HepG2 (cell line): ENCODE data around the gene GPRC5B. TPM values are rescaled to one million over a fixed set of nuclear protein-coding genes. Genes with fewer than 3 reads are reported as not detected.

ENCODE experiments used
- ATAC-seq: fragments of 200-7000 bp; cut with Tn5 transposase; 3 replicates; pipeline ENCODE4 v1.9.1; 2020; ENCODE audit warnings: mild to moderate bottlenecking, moderate library complexity
- BruUV-seq: library from RNA; stranded (reverse); fragments of 400-500 nt; replicated peaks from 2 replicates; lab custom pipeline; 2021; lab: Mats Ljungman, UMichigan
- CTCF ChIA-PET: fragments of 300-600 bp; formaldehyde crosslinking; extraction: SDS; loops from one replicate; lab custom pipeline; 2021; ENCODE audit warnings: low total read pairs, inconsistent platforms, low intra/inter-chr PET ratio; lab: Yijun Ruan, JAX
- POLR2A ChIA-PET: fragments of 350-600 bp; sonication (Branson Sonifier 250); formaldehyde crosslinking; loops from one replicate; lab custom pipeline; 2020; ENCODE audit warnings: antibody characterized with exemption, inconsistent platforms; lab: Yijun Ruan, JAX
- DNase-seq: peaks from one replicate; pipeline ENCODE4 v3.0.0-alpha.2; 2015; ENCODE audit warnings: low spot score
- FAIRE-seq: peaks from 3 replicates; lab custom pipeline; 2011; peaks lifted over from hg19 to GRCh38; lab: Jason Lieb, UNC
- H2AFZ ChIP-seq: one replicate; pipeline ENCODE4 v1.6.1; 2011; ENCODE audit warnings: low read length, inconsistent platforms
- H3K27ac ChIP-seq: fragments of 300-600 bp; 3 replicates; pipeline ENCODE4 v1.8.0; 2011; ENCODE audit warnings: mixed run types, mild to moderate bottlenecking, mixed read lengths, low read length, inconsistent platforms; ENCODE audit not compliant: insufficient read depth; ENCODE audit errors: extremely low read length
- H3K27me3 ChIP-seq, 2 experiments: fragments of 200-600 bp in 1 of 2; 2 replicates in 1 of 2; 3 replicates in 1 of 2; pipeline versions ENCODE4 v1.6.0 to v1.8.0; 2011; ENCODE audit warnings: low read length in 2 of 2, mild to moderate bottlenecking in 2 of 2, moderate library complexity in 2 of 2, inconsistent platforms in 1 of 2; ENCODE audit not compliant: insufficient read depth in 2 of 2, control insufficient read depth in 1 of 2
- H3K36me3 ChIP-seq, 2 experiments: fragments of 200-600 bp in 1 of 2; replicated peaks in 1 of 2; 2 replicates in 1 of 2; 3 replicates in 1 of 2; pipeline versions ENCODE4 v1.5.1 to v1.8.0; 2011; ENCODE audit warnings: low read length in 2 of 2, inconsistent platforms in 1 of 2; ENCODE audit not compliant: insufficient read depth in 2 of 2, control insufficient read depth in 1 of 2
- H3K4me1 ChIP-seq: 2 replicates; pipeline ENCODE4 v1.5.1; 2012; ENCODE audit warnings: low read length, inconsistent platforms; ENCODE audit not compliant: insufficient read depth
- H3K4me2 ChIP-seq: 2 replicates; pipeline ENCODE4 v1.6.0; 2011; ENCODE audit warnings: low read depth, low read length, inconsistent platforms
- H3K4me3 ChIP-seq, 3 experiments: fragments of 200-600 bp in 1 of 3; sonication (generic), shearing (Covaris generic) in 1 of 3; replicated peaks in 1 of 3; 2 replicates each; pipeline ENCODE4 v1.5.1; 2011 to 2016; ENCODE audit warnings: low read length in 3 of 3, inconsistent platforms in 2 of 3, low read depth in 2 of 3, mild to moderate bottlenecking in 2 of 3, control low read depth in 1 of 3, mixed read lengths in 1 of 3; ENCODE audit not compliant: insufficient read depth in 1 of 3
- H3K79me2 ChIP-seq: one replicate; pipeline ENCODE4 v1.6.1; 2011; ENCODE audit warnings: low read length, inconsistent platforms; ENCODE audit not compliant: insufficient read depth
- H3K9ac ChIP-seq: 2 replicates; pipeline ENCODE4 v1.6.0; 2011; ENCODE audit warnings: mild to moderate bottlenecking, low read depth, low read length, inconsistent platforms; ENCODE audit not compliant: insufficient read depth
- H3K9me3 ChIP-seq: 2 replicates; pipeline ENCODE4 v1.5.1; 2012; ENCODE audit warnings: mild to moderate bottlenecking, low read length
- H4K20me1 ChIP-seq: 2 replicates; pipeline ENCODE4 v1.6.0; 2011; ENCODE audit warnings: inconsistent platforms, mild to moderate bottlenecking, low read length, moderate library complexity; ENCODE audit not compliant: insufficient read depth
- CAMTA2 ChIP-seq: sonication (generic); formaldehyde crosslinking; IDR thresholded peaks from 2 replicates; pipeline ENCODE4 v1.4.0; 2020; ENCODE audit warnings: mild to moderate bottlenecking, missing genetic modification reagents, borderline replicate concordance
- FLYWCH1 ChIP-seq: sonication (generic); formaldehyde crosslinking; IDR thresholded peaks from 2 replicates; pipeline ENCODE4 v1.8.1; 2023; ENCODE audit warnings: mild to moderate bottlenecking, missing genetic modification reagents
- GABPA ChIP-seq, 2 experiments: IDR thresholded peaks; 2 replicates each; pipeline ENCODE4 v1.6.1; 2011 to 2016; ENCODE audit warnings: low read depth in 2 of 2, low read length in 1 of 2, missing biosample characterization in 1 of 2, missing genetic modification characterization in 1 of 2
- HHEX ChIP-seq: IDR thresholded peaks from 2 replicates; pipeline ENCODE4 v1.6.1; 2016; ENCODE audit warnings: control low read depth
- LBX2 ChIP-seq: sonication (generic); formaldehyde crosslinking; IDR thresholded peaks from 2 replicates; pipeline ENCODE4 v1.5.0; 2020; ENCODE audit warnings: missing genetic modification reagents, mild to moderate bottlenecking, borderline replicate concordance
- MTF2 ChIP-seq: sonication (generic); formaldehyde crosslinking; IDR thresholded peaks from 2 replicates; pipeline ENCODE4 v1.5.0; 2020; ENCODE audit warnings: missing genetic modification reagents, borderline replicate concordance
- MYNN ChIP-seq: sonication (generic); formaldehyde crosslinking; IDR thresholded peaks from 2 replicates; pipeline ENCODE4 v1.4.0; 2020; ENCODE audit warnings: mild to moderate bottlenecking, low read depth, missing genetic modification reagents
- SIX4 ChIP-seq: sonication (generic); formaldehyde crosslinking; IDR thresholded peaks from 2 replicates; pipeline ENCODE4 v1.4.0; 2020; ENCODE audit warnings: missing genetic modification reagents
- TBX2 ChIP-seq: sonication (generic); formaldehyde crosslinking; IDR thresholded peaks from 2 replicates; pipeline ENCODE4 v1.5.0; 2020; ENCODE audit warnings: missing genetic modification reagents, mild to moderate bottlenecking, borderline replicate concordance
- ZBTB44 ChIP-seq: sonication (generic); formaldehyde crosslinking; IDR thresholded peaks from 2 replicates; pipeline ENCODE4 v1.4.0; 2020; ENCODE audit warnings: missing genetic modification reagents
- ZHX2 ChIP-seq, 2 experiments: sonication (generic) in 1 of 2; formaldehyde crosslinking in 1 of 2; IDR thresholded peaks; 2 replicates each; pipeline versions ENCODE4 v1.6.1 to v1.9.0; 2014 to 2022; ENCODE audit warnings: antibody characterized with exemption in 1 of 2, borderline replicate concordance in 1 of 2, inconsistent platforms in 1 of 2, low read depth in 1 of 2, missing genetic modification reagents in 1 of 2
- ZNF30 ChIP-seq: sonication (generic); formaldehyde crosslinking; IDR thresholded peaks from 2 replicates; pipeline ENCODE4 v1.5.0; 2020; ENCODE audit warnings: mild to moderate bottlenecking, missing genetic modification reagents
- ZNF326 ChIP-seq: sonication (generic); formaldehyde crosslinking; IDR thresholded peaks from 2 replicates; pipeline ENCODE4 v1.4.0; 2020; ENCODE audit warnings: missing genetic modification reagents, borderline replicate concordance
- ZNF331 ChIP-seq: sonication (generic); formaldehyde crosslinking; IDR thresholded peaks from 2 replicates; pipeline ENCODE4 v1.4.0; 2020; ENCODE audit warnings: missing genetic modification reagents
- ZNF558 ChIP-seq: sonication (generic); formaldehyde crosslinking; IDR thresholded peaks from 2 replicates; pipeline ENCODE4 v1.9.0; 2022; ENCODE audit warnings: mild to moderate bottlenecking, missing genetic modification reagents, borderline replicate concordance
- ZNF598 ChIP-seq: sonication (generic); formaldehyde crosslinking; IDR thresholded peaks from 2 replicates; pipeline ENCODE4 v1.5.1; 2020; ENCODE audit warnings: mild to moderate bottlenecking, missing genetic modification reagents, borderline replicate concordance
- ZNF761 ChIP-seq: sonication (generic); formaldehyde crosslinking; conservative IDR thresholded peaks from 2 replicates; pipeline ENCODE4 v1.4.0; 2020; ENCODE audit warnings: mild to moderate bottlenecking, missing genetic modification reagents
- ZSCAN31 ChIP-seq: sonication (generic); formaldehyde crosslinking; IDR thresholded peaks from 2 replicates; pipeline ENCODE4 v1.5.0; 2020; ENCODE audit warnings: low read depth, mild to moderate bottlenecking, missing genetic modification reagents
- WGBS: methylation state at CpG from one replicate; pipeline ENCODE4 v1.1.6; 2017; ENCODE audit warnings: low lambda C conversion rate; 5-methylcytosine and 5-hydroxymethylcytosine counted together
- in situ Hi-C: cut with HindIII; loops from 2 replicates; pipeline ENCODE4 v1.10.0; 2017; ENCODE audit warnings: low pct_unique_long_range_greater_than_20kb; ENCODE audit not compliant: extremely low pct_ligation_motif_present
- intact Hi-C: fragments of 100-400 bp; cut with micrococcal nuclease; formaldehyde crosslinking; loops from one replicate; pipeline ENCODE4 v1.10.0; 2022; ENCODE audit not compliant: unreplicated experiment
- polyA plus RNA-seq, 8 experiments: library from polyadenylated mRNA; depleted of rRNA in 3 of 8; stranded (reverse) in 7 of 8; unstranded in 1 of 8; fragments of >200 nt; fragmentation: Illumina TruSeq in 4 of 8; extraction: Trizol in 4 of 8; gene quantifications; 2 replicates each; pipeline versions ENCODE4 v1.2.1 to v1.2.3, GENCODE V29; 2011 to 2016; ENCODE audit warnings: low read depth in 4 of 8, missing spikeins in 1 of 8, mixed read lengths in 1 of 8; ENCODE audit not compliant: insufficient read depth in 1 of 8
- total RNA-seq, 5 experiments: library from RNA; depleted of rRNA; stranded (reverse); fragments of >200 nt; fragmentation: Illumina TruSeq; extraction: Trizol; gene quantifications; 2 replicates each; pipeline ENCODE4 v1.2.3, GENCODE V29; 2016; ENCODE audit warnings: low read depth in 1 of 5

The GPRC5B gene
- total and polyA plus RNA-seq, 2 of the 13 experiments (the other 11 are each of a cell fraction or from before 2014, with no cell fraction given) = 0.46 to 0.53 TPM

GRCh38 chr16:19914877-19915276, 30.2 kb upstream of the GPRC5B start:
- in situ Hi-C loops (no loop called here), intact Hi-C loops (no loop called here)
- Histone ChIP-seq H3K27ac (no peak overlapping the region), H3K4me3 (no peak overlapping the region), H3K9ac (no peak overlapping the region), H2AFZ (no peak overlapping the region), H3K27me3 (0 out of 5 replicates have a peak, but pooled peaks cover 0 to 4% of the 10 kb centered on the region in 2 experiments), H3K36me3 (no peaks in the 10 kb centered on the region), H3K9me3 (no peaks in the 10 kb centered on the region), H3K4me2 (no peak overlapping the region), H3K4me1 (peaks cover 28% of the 10 kb centered on the region), H3K79me2 (no peaks in the 10 kb centered on the region), H4K20me1 (no peaks in the 10 kb centered on the region)
- BruUV-seq = no TSS peak
- TF ChIP-seq TBX2 (CRISPR knock-in tag) (no peak), FLYWCH1 (CRISPR knock-in tag) (no peak), LBX2 (no peak), MTF2 (CRISPR knock-in tag) (no peak), ZHX2 (IDR thresholded peaks at IDR 0.05; ENCODE audit: low read depth) (no peak), ZHX2 (CRISPR knock-in tag; IDR thresholded peaks at IDR 0.05; ENCODE audit: borderline replicate concordance) (no peak), ZBTB44 (CRISPR knock-in tag) (no peak), ZNF558 (CRISPR knock-in tag) (no peak), ZNF326 (CRISPR knock-in tag) (no peak), ZNF331 (CRISPR knock-in tag) (no peak), CAMTA2 (no peak), ZNF761 (CRISPR knock-in tag) (no peak), ZNF598 (CRISPR knock-in tag) (no peak), MYNN (CRISPR knock-in tag) (no peak), ZSCAN31 (no peak), ZNF30 (CRISPR knock-in tag) (no peak), HHEX (CRISPR knock-in tag) (no peak), GABPA (IDR thresholded peaks at IDR 0.05; ENCODE audit: low read depth, low read length) (no peak), GABPA (CRISPR knock-in tag; IDR thresholded peaks at IDR 0.05; ENCODE audit: low read depth) (no peak), SIX4 (CRISPR knock-in tag) (no peak)
- ChIA-PET CTCF (no interaction called here), POLR2A (no interaction called here)
- 56% methylated on average over 7 of the region's 7 CpGs for WGBS
- ATAC-seq (no peak), DNase-seq (no peak), FAIRE-seq (no peak)
